ENCODE data around the gene IL1RAPL1. TPM values are rescaled to one million over a fixed set of nuclear protein-coding genes. Genes with fewer than 3 reads are reported as not detected.

The IL1RAPL1 gene
- total and polyA plus RNA-seq, 9 of the 15 experiments (the other 6 are each of a cell fraction or from before 2014, with no cell fraction given): 0.04 to 0.07 (median 0.04) TPM; not detected in 6

- TF ChIP-seq NEUROD1 (IDR thresholded peaks at IDR 0.05; ENCODE audit: borderline replicate concordance, low read depth, low read length, partially characterized antibody) (no peak), SIN3A (IDR thresholded peaks at IDR 0.05; ENCODE audit: borderline replicate concordance in 2 of 2, control insufficient read depth in 1 of 2, low read depth in 2 of 2, low read length in 2 of 2) (no peak)
Observed at GRCh38 chrX:29083823-29084222, 496.6 kb downstream of the IL1RAPL1 start (continued).

DNA sequence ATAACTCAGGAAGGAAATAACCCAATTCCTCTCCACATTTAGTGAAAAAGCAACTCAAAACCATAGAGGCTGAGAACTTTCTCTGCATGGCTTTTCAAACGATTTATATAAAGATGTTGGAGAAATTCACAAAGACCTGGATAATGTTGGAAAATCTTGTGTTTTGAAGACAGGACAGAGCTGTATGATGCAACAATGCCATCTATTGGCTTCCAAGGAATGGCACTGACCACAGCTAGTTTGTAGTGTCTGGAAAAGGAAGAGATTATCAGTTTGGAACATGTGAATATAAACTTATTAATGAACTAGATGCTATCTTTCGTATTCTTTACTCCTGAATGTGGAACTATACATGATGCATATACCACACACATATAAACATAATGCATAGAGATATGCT lies 503.6 kb downstream of the IL1RAPL1 start:
- TF ChIP-seq PURB (CRISPR knock-in tag; IDR thresholded peaks at IDR 0.05; ENCODE audit: low read depth) (no peak), ZNF717 (CRISPR knock-in tag; IDR thresholded peaks at IDR 0.05) (no peak)
- 0% methylated on average over 2 of the region's 2 CpGs for WGBS (ENCODE audit: insufficient coverage, low coverage, missing lambda C conversion rate)
- BruUV-seq (replicated peaks): no TSS peak
- no peaks in the 10 kb centered on the region for H3K27me3 ChIP-seq (ENCODE audit: control insufficient read depth in 2 of 2, insufficient read depth in 2 of 2, low read length in 2 of 2)
- H3K79me2 ChIP-seq (ENCODE audit: control insufficient read depth, insufficient read depth, low read length): no peaks in the 10 kb centered on the region
- H3K4me1 ChIP-seq (replicated peaks in 1 of 2; ENCODE audit: control insufficient read depth in 2 of 2, insufficient read depth in 2 of 2, low read length in 2 of 2): no peaks in the 10 kb centered on the region
- POLR2A ChIA-PET: no interaction called here
- no peaks in the 10 kb centered on the region for H4K20me1 ChIP-seq (replicated peaks; ENCODE audit: control insufficient read depth, insufficient read depth, low read length)
- H3K4me2 ChIP-seq (ENCODE audit: insufficient read depth, low read length): no peak overlapping the region
- H3K9ac ChIP-seq (ENCODE audit: insufficient read depth in 1 of 2, low read depth in 2 of 2, low read length in 2 of 2): no peak overlapping the region
- no peaks in the 10 kb centered on the region for H3K36me3 ChIP-seq (ENCODE audit: control insufficient read depth, insufficient read depth, low read length)
- H2AFZ ChIP-seq (ENCODE audit: low read depth, low read length): no peak overlapping the region
- no peak for FAIRE-seq
- intact Hi-C loops (cut with micrococcal nuclease) (no loop called here), in situ Hi-C loops (cut with MboI) (no loop called here)
- no peak overlapping the region for H3K27ac ChIP-seq (ENCODE audit: extremely low read depth, low read depth, low read length)
- no peaks in the 10 kb centered on the region for H3K9me1 ChIP-seq (ENCODE audit: control insufficient read depth, insufficient read depth, low read length)
- ATAC-seq: no peak
- no peaks in the 10 kb centered on the region for H3K9me3 ChIP-seq (replicated peaks; ENCODE audit: control insufficient read depth, insufficient read depth, low read depth, low read length)
- CTCF ChIA-PET (ENCODE audit: low intra/inter-chr PET ratio): no interaction called here
- no peak overlapping the region for H3K4me3 ChIP-seq
- no peak for DNase-seq (ENCODE audit: extremely low read depth in 1 of 4, low spot score in 3 of 4)

GRCh38 chrX:29107231-29107630 lies 520.0 kb downstream of the IL1RAPL1 start:
- Histone ChIP-seq H3K4me3 (no peak overlapping the region), H3K27ac (ENCODE audit: extremely low read depth, low read depth, low read length) (no peak overlapping the region), H3K79me2 (ENCODE audit: control insufficient read depth, insufficient read depth, low read length) (no peaks in the 10 kb centered on the region), H4K20me1 (replicated peaks; ENCODE audit: control insufficient read depth, insufficient read depth, low read length) (no peaks in the 10 kb centered on the region), H3K9ac (ENCODE audit: insufficient read depth in 1 of 2, low read depth in 2 of 2, low read length in 2 of 2) (no peak overlapping the region), H3K27me3 (ENCODE audit: control insufficient read depth in 2 of 2, insufficient read depth in 2 of 2, low read length in 2 of 2) (no peaks in the 10 kb centered on the region), H3K4me2 (ENCODE audit: insufficient read depth, low read length) (no peak overlapping the region), H3K36me3 (ENCODE audit: control insufficient read depth, insufficient read depth, low read length) (no peaks in the 10 kb centered on the region), H2AFZ (ENCODE audit: low read depth, low read length) (no peak overlapping the region), H3K9me1 (ENCODE audit: control insufficient read depth, insufficient read depth, low read length) (no peaks in the 10 kb centered on the region), H3K4me1 (replicated peaks in 1 of 2; ENCODE audit: control insufficient read depth in 2 of 2, insufficient read depth in 2 of 2, low read length in 2 of 2) (no peaks in the 10 kb centered on the region), H3K9me3 (replicated peaks; ENCODE audit: control insufficient read depth, insufficient read depth, low read depth, low read length) (no peaks in the 10 kb centered on the region)
- ChIA-PET CTCF (ENCODE audit: low intra/inter-chr PET ratio) (no interaction called here), POLR2A (no interaction called here)
- no peak for FAIRE-seq
- no peak for DNase-seq (ENCODE audit: extremely low read depth in 1 of 4, low spot score in 3 of 4)
- WGBS (ENCODE audit: insufficient coverage, low coverage, missing lambda C conversion rate): 0% methylated on average over 1 of the region's 1 CpG
- BruUV-seq (replicated peaks): no TSS peak
- ATAC-seq: no peak
- intact Hi-C loops (cut with micrococcal nuclease) (no loop called here), in situ Hi-C loops (cut with MboI) (no loop called here)
- no peak for TF ChIP-seq ZNF174 (CRISPR knock-in tag; IDR thresholded peaks at IDR 0.05)
- no peak for TF ChIP-seq ZFP1 (CRISPR knock-in tag; IDR thresholded peaks at IDR 0.05)
- TF ChIP-seq CHD1 (IDR thresholded peaks at IDR 0.05; ENCODE audit: low read length): no peak
- TF ChIP-seq ZNF3 (CRISPR knock-in tag; IDR thresholded peaks at IDR 0.05): no peak
- no peak for TF ChIP-seq ARID1B (IDR thresholded peaks at IDR 0.05)
- TF ChIP-seq ZNF197 (CRISPR knock-in tag; IDR thresholded peaks at IDR 0.05; ENCODE audit: low read depth): no peak
- TF ChIP-seq KDM1A (IDR thresholded peaks at IDR 0.05): no peak
- no peak for TF ChIP-seq GTF2A2 (tag; IDR thresholded peaks at IDR 0.05)
- no peak for TF ChIP-seq PML (IDR thresholded peaks at IDR 0.05; ENCODE audit: low read length)

Measured in K562 (cell line).